Fibroblast of mammary gland (primary cell): ENCODE data around the gene PADI6.
"Not testable (repeated sequence)": the region's sequence is repeated elsewhere in the genome, so short reads cannot be mapped to it uniquely, and the experiment has no call there.

Source experiments
- DNase-seq: peaks from one replicate; pipeline ENCODE4 v3.0.0-alpha.2; 2010; ENCODE audit warnings: low read depth
- H3K4me3 ChIP-seq: 2 replicates; pipeline ENCODE4 v1.5.1; 2011; ENCODE audit warnings: low read depth, mild to moderate bottlenecking, low read length, moderate library complexity; ENCODE audit not compliant: control insufficient read depth
- TF ChIP-seq, protein P1 (sequence below): conservative IDR thresholded peaks from 2 replicates; pipeline ENCODE4 v1.5.1; 2011; ENCODE audit warnings: low read depth, low read length, inconsistent platforms; ENCODE audit not compliant: control insufficient read depth, insufficient read depth

The PADI6 gene

DNA sequence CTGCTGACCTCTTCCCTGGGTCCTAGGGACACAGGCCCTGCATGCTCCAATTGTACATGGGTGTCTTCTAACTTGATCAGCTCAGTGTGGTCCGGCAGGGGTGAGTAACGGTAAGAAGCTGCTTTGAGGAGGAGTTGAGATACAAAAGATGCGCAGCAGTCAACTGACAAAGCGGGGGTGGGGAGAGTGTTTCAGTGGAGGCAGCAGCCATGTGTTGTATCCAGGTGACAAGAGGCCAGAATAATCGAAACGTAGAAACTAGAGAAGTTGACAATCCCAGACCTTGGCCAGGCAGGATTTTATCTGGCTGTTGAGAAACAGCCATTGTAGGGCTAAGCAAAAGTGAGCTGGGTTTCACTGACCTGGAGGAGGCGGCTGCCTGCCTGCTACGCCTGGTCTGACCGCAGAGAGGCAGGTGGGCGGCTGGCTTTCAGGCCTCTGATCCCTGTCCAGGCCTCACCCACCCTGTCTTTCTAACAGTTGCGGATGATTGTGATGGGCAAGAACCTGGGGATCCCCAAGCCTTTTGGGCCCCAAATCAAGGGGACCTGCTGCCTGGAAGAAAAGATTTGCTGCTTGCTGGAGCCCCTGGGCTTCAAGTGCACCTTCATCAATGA is 28.8 kb downstream of the PADI6 start:
- no peak overlapping the region for H3K4me3 ChIP-seq
- TF ChIP-seq, protein P1, sequence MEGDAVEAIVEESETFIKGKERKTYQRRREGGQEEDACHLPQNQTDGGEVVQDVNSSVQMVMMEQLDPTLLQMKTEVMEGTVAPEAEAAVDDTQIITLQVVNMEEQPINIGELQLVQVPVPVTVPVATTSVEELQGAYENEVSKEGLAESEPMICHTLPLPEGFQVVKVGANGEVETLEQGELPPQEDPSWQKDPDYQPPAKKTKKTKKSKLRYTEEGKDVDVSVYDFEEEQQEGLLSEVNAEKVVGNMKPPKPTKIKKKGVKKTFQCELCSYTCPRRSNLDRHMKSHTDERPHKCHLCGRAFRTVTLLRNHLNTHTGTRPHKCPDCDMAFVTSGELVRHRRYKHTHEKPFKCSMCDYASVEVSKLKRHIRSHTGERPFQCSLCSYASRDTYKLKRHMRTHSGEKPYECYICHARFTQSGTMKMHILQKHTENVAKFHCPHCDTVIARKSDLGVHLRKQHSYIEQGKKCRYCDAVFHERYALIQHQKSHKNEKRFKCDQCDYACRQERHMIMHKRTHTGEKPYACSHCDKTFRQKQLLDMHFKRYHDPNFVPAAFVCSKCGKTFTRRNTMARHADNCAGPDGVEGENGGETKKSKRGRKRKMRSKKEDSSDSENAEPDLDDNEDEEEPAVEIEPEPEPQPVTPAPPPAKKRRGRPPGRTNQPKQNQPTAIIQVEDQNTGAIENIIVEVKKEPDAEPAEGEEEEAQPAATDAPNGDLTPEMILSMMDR = no peak
- DNase-seq = no peak

DNA sequence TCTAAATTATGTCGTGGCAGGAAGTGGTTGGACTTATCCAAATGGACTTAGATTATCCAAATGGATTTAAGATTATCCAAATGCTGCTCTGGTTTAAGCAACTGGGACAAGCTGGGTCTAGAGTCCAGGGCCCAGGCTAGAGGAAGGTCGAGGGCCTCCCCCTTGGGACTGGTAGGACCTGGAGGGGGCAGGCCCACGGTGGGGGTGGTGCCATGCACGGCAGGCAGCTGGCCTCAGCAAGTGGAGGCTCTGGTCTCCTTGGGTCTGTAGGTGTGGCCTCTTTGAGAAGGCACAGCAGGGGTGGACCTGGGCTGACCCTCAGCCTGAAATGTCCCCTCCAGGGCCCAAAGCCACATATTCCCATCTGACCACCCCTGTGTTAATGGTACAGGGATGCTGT is 29.8 kb downstream of the PADI6 start:
- DNase-seq = no peak
- TF ChIP-seq, protein P1 = no peak
- no peak overlapping the region for H3K4me3 ChIP-seq

DNA sequence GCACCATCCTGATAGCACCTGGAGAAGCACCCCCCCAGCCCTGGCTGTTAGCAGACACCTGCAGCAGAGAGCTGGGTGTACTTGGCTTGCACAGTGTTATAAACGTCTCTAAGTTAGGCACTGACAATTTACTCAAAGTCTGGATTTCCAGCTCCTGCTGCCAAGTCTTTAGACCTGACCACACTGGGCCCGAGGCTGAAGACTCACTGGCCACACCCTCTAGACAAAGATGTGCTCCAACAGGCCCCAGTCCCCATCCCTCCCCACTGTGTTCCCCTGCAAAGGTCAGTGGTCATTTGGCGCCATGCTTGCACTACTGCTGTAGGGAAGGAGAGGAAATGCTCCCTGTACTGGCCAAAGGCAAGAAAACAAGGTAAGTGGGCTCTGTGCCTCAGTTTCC is 31.1 kb downstream of the PADI6 start:
- TF ChIP-seq, protein P1 = no peak
- DNase-seq = no peak
- H3K4me3 ChIP-seq = no peak overlapping the region

DNA sequence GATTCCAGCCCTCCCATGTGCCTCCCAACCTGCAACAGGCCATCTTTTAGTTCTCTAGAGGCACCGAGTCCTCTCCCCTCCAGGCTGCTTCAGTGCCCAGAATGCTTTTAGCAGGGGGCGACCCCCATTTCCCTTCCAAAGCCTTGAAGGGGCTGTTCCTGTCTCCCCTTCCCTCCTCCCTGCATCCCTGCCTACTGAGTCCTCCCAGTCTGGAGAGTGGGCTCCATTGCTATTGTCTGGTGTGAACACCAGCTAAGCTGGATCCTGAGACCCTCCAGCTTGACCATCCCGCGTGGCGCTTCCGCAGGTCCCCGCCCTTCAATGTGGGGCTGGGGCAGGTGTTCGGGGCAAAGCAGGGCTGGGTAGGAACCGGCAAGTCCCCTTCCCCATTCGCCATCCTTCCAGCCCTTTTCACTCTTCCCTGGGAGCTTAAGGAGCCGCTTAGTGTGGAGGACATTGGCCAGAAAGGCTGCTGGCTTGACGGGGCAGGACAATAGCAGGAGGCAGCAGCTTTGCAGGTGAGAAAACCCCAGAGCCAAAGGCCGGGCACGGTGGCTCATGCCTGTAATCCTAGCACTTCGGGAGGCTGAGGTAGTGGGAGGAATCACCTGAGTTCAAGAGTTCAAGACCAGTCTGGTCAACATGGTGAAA is 32.2 kb downstream of the PADI6 start:
- no peak overlapping the region for H3K4me3 ChIP-seq
- TF ChIP-seq, protein P1 = no peak
- DNase-seq = no peak

DNA sequence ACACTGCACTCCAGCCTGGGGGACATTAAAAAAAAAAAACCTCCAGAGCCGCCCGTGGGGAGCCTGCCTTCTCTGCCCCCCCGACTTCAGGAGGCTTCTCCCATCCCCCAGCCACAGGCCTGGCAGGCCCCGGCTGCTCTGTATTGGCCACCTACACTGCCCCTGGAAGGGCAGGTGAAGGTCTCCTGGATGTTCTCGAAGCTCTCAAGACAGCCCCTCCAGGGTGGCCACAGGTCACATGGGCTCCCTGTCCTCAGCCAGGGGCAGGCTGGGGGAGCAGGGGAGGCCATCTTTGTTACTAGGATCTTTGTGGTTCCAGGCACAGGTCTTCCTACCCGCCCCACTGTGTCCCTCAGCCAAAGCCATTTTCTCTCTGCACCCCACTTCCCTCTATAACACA is 32.8 kb downstream of the PADI6 start:
- DNase-seq = no peak
- TF ChIP-seq, protein P1 = no peak
- no peak overlapping the region for H3K4me3 ChIP-seq

DNA sequence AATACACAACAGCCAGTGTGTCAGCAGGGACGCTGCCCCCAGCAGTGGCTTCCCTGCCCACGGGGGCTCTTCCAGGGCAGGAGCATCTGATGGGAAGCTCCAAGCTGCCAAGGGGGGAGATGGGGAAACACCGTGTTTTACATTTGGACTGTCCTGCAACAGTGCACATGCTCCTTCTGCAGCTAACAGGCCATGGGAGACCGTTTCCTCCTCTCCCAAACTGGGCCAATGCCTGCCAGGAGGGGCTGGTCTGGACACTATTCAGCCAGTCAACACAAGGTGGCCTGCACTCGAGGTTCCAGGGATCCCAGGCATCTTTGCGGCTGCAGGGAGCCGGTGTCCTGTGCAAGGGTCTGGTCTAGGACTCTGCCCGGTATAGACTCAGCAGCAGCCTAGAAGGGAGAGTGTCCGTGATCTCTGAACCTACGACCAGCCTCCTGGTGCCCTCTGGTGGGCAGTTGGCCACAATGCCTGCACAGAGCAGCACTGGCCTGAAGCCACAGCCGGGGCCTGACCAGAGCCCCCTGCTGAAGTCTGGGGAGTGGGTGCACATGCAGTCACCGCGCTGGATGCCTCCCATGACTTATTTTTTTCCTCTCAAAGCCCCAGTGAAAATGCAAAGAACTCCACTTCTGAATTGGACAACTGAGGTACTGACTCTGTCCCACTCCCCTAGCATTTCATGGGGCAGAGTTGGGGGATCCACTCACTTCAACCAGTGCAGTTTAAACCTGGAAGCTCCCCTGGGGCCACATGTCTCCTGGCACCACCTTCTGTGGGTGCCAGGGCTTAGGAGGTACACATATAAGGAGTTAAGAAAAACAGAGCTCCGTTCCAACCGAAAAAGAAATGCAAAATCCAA is 34.1 kb downstream of the PADI6 start:
- TF ChIP-seq, protein P1 = peak; percentile 72
- H3K4me3 ChIP-seq = no peak overlapping the region
- DNase-seq = peak; percentile 54

DNA sequence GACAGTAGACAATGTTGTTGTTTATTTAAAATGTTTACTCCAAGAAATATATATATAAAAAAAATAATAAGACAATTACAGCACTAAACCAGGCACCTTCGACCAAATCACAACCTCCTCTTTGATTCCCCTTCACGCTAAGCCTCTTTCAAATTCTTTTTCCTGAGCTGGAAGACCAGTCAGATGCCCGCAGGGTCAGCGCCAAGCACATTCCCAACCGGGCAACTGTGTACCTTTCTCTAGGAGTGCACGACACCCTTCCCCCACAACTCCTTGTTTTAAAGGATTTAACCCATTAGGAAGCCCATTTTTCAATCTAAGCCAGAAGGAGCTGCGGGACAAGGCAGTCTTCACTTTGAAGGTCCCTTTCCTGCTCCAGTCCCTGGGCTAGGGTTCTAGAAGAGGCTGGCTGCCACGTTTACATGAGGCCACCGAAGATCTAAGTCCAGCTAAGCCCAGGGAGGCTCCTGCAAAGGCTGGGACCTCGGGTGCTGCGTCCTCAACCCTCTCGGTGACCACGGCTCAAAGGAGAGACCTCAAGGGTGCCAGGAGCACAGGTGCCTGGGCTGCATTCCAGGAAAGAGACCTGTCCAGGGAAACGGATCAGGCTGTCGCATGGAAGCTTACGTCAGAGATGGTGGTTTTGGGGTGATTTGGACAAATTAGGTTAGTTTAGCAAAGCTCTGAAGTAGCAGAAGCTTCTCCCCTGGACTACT is 34.9 kb downstream of the PADI6 start:
- not testable (repeated sequence) for H3K4me3 ChIP-seq, DNase-seq

DNA sequence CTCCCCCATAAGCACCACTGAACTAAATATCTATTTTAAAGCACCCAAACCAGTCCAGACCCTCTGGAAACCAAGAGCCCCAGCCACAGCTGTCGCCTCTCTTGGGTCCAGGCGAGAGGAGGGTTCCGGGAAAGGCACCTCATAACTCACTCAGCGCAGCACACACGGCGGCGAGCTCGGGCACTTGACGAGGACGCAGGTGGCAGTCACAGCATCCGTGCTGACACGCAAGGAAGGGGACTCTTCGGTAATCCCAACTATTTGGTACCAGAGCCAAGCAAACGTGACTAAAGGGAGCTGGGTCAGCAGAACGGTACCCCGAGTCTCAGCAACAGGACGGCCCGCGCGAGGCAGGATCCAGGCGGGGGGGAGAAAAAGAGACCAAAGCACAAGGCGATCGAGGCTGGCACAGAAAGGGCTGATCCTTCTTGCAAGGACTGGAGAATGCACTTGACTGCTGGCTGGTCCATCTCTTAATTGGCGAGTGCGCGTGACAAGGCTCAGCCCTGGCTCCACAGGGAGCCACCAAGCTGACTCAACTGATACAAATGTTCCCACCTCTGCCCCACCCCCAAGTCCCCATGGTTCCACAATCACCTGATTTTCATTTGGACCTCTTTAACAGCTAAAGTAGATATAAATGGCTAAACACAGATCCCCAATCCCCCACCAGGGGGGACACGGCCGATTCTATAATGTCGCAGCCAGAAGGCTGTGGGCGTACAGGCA is 36.0 kb downstream of the PADI6 start:
- not testable (repeated sequence) for DNase-seq, H3K4me3 ChIP-seq
